Panc1 (cell line): ENCODE data around the gene ID1. TPM values are rescaled to one million over a fixed set of nuclear protein-coding genes. Genes with fewer than 3 reads are reported as not detected.
"Not testable (repeated sequence)": the region's sequence is repeated elsewhere in the genome, so short reads cannot be mapped to it uniquely, and the experiment has no call there.

ENCODE experiments used
- ATAC-seq: fragments of 200-7000 bp; cut with Tn5 transposase; 2 replicates; pipeline ENCODE4 v1.9.1; 2020; ENCODE audit warnings: mild to moderate bottlenecking, moderate library complexity
- BruUV-seq: library from RNA; stranded (reverse); fragments of 400-500 nt; replicated peaks from 2 replicates; lab custom pipeline; 2021; lab: Mats Ljungman, UMichigan
- CTCF ChIA-PET: fragments of 300-600 bp; sonication (Branson Sonifier 250); formaldehyde crosslinking; loops from one replicate; lab custom pipeline; 2022; ENCODE audit warnings: antibody characterized with exemption; lab: Charles Lee
- POLR2A ChIA-PET: fragments of 300-600 bp; sonication (Branson Sonifier 250); formaldehyde crosslinking; loops from one replicate; lab custom pipeline; 2022; ENCODE audit warnings: antibody characterized with exemption; lab: Charles Lee
- DNase-seq: peaks from one replicate; pipeline ENCODE4 v3.0.0-alpha.2; 2010; ENCODE audit warnings: low read depth, low spot score
- H3K27ac ChIP-seq: 2 replicates; pipeline ENCODE4 v1.5.1; 2011; ENCODE audit warnings: mild to moderate bottlenecking, low read length, inconsistent platforms
- H3K27me3 ChIP-seq: fragments of 200-500 bp; sonication (Bioruptor generic); 2 replicates; pipeline ENCODE4 v1.6.0; 2014; ENCODE audit warnings: low read length, inconsistent platforms; ENCODE audit not compliant: control insufficient read depth, insufficient read depth
- H3K36me3 ChIP-seq: fragments of 200-500 bp; sonication (Bioruptor generic); 2 replicates; pipeline ENCODE4 v1.5.1; 2014; ENCODE audit warnings: inconsistent platforms, mild to moderate bottlenecking, low read length, moderate library complexity; ENCODE audit not compliant: control insufficient read depth, insufficient read depth
- H3K4me1 ChIP-seq: 2 replicates; pipeline ENCODE4 v1.5.1; 2011; ENCODE audit warnings: inconsistent platforms, mild to moderate bottlenecking, low read length, moderate library complexity; ENCODE audit not compliant: control insufficient read depth, insufficient read depth
- H3K4me3 ChIP-seq, 2 experiments: 2 replicates each; pipeline ENCODE4 v1.5.1; 2011 to 2012; ENCODE audit warnings: low read depth in 2 of 2, low read length in 2 of 2, mild to moderate bottlenecking in 2 of 2, inconsistent platforms in 1 of 2, moderate library complexity in 1 of 2
- H3K9me3 ChIP-seq: fragments of 200-500 bp; sonication (Bioruptor generic); 2 replicates; pipeline ENCODE4 v1.5.1; 2014; ENCODE audit warnings: low read depth, mild to moderate bottlenecking, inconsistent platforms, low read length, moderate library complexity; ENCODE audit not compliant: control insufficient read depth, insufficient read depth
- POLR2AphosphoS5 ChIP-seq: IDR thresholded peaks from 2 replicates; pipeline ENCODE4 v1.6.1; 2012; ENCODE audit warnings: mild to moderate bottlenecking, low read depth, low read length, moderate library complexity
- SIN3A ChIP-seq: IDR thresholded peaks from 2 replicates; pipeline ENCODE4 v1.6.1; 2012; ENCODE audit warnings: low read depth, mild to moderate bottlenecking, low read length, moderate library complexity, borderline replicate concordance; ENCODE audit not compliant: insufficient read depth
- TCF7L2 ChIP-seq: IDR thresholded peaks from 2 replicates; pipeline ENCODE4 v1.6.1; 2011; ENCODE audit warnings: mild to moderate bottlenecking, low read depth, low read length, inconsistent platforms
- in situ Hi-C: cut with HindIII; loops from 2 replicates; pipeline ENCODE4 v1.10.0; 2016; ENCODE audit warnings: low sequenced_read_pairs, low pct_unique_long_range_greater_than_20kb
- intact Hi-C: fragments of 100-400 bp; cut with micrococcal nuclease; formaldehyde crosslinking; loops from one replicate; pipeline ENCODE4 v1.10.0; 2022; ENCODE audit not compliant: unreplicated experiment
- total RNA-seq: library from RNA; stranded (reverse); gene quantifications from one replicate; pipeline ENCODE4 v1.2.1, GENCODE V29; 2021; ENCODE audit not compliant: unreplicated experiment
- TF ChIP-seq, protein P1 (sequence below), 2 experiments: IDR thresholded peaks; 2 replicates each; pipeline ENCODE4 v1.6.1; 2011 to 2012; ENCODE audit warnings: low read depth in 2 of 2, control low read depth in 1 of 2, low read length in 1 of 2, mild to moderate bottlenecking in 1 of 2, moderate library complexity in 1 of 2; ENCODE audit not compliant: insufficient read depth in 1 of 2
- TF ChIP-seq, protein P2 (sequence below): fragments of 450-650 bp; IDR thresholded peaks from 2 replicates; pipeline ENCODE4 v1.5.1; 2017; ENCODE audit warnings: mild to moderate bottlenecking

Gene ID1
- total RNA-seq, 1 experiment from 2014 or later: 152 TPM

DNA sequence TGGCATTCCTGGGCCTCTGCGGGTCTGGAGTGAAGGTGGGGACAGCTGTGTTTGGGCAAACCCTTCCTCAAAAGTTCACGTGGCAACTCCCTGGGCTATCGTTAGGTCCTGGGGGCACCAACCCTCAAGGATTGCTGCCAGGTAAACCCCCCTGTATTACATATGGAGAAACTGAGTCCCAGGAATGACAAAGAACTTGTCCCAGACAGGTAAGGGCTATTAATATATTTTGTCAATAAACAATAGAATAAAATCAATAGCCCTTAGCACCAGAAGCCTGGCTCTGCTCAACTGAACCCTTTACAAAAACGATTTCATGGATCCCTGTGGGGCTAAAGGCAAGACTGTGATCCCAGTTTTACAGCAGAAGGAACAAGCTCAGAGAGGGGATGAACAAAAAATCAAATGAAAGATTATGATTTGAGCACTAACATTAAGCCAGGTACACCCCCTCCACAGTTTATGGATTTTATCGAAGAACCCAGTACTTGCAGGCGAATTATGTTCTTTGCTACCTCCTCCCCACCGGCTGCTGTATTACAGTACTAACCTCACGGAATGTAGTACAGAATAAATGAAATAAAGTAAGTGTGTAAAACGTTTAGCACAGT is 2.7 kb downstream of the ID1 start:
- H3K27ac ChIP-seq: peak overlapping the region; percentile 100
- H3K4me1 ChIP-seq: peaks cover 73% of the 10 kb centered on the region

DNA sequence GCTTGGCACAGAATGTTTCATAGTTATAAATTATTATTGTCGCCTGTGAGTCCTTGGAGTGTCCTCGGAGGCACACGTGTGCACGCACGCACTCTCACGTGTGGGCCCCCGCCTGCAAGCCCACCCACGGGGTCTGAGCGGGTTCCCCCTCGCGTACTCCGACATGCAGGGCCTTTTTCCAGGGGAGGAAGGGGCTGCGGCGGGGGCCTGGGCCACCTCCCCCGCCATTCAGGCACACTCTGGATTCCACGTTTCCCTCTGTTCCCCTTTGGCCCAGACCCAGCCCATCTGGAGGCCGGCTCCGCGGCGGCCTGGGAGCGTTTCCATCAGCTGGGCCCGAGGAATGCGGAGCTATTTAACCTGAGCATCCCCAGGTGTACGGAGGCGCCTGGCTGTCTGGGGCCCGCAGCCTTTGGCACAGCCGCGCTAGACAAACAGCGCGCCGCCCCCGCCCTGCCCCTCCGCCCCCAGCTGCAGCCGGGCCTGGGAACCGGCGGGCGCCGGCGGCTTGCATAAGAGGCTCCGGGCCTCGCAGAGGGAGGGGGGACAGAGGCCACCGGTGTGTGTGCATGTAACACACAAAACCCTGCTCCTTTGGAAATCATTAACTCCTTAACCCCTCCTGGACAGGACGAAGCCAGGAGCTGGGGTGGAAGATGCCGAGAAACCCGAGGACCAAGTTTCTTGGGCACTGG is 3.3 kb downstream of the ID1 start:
- no TSS peak for BruUV-seq
- no peaks in the 10 kb centered on the region for H3K27me3 ChIP-seq
- DNase-seq (no peak), ATAC-seq (peak; percentile 44)
- TF ChIP-seq, protein P1, sequence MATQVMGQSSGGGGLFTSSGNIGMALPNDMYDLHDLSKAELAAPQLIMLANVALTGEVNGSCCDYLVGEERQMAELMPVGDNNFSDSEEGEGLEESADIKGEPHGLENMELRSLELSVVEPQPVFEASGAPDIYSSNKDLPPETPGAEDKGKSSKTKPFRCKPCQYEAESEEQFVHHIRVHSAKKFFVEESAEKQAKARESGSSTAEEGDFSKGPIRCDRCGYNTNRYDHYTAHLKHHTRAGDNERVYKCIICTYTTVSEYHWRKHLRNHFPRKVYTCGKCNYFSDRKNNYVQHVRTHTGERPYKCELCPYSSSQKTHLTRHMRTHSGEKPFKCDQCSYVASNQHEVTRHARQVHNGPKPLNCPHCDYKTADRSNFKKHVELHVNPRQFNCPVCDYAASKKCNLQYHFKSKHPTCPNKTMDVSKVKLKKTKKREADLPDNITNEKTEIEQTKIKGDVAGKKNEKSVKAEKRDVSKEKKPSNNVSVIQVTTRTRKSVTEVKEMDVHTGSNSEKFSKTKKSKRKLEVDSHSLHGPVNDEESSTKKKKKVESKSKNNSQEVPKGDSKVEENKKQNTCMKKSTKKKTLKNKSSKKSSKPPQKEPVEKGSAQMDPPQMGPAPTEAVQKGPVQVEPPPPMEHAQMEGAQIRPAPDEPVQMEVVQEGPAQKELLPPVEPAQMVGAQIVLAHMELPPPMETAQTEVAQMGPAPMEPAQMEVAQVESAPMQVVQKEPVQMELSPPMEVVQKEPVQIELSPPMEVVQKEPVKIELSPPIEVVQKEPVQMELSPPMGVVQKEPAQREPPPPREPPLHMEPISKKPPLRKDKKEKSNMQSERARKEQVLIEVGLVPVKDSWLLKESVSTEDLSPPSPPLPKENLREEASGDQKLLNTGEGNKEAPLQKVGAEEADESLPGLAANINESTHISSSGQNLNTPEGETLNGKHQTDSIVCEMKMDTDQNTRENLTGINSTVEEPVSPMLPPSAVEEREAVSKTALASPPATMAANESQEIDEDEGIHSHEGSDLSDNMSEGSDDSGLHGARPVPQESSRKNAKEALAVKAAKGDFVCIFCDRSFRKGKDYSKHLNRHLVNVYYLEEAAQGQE (IDR thresholded peaks at IDR 0.05; ENCODE audit: insufficient read depth in 1 of 2, low read depth in 2 of 2, low read length in 1 of 2): no peak
- TF ChIP-seq POLR2AphosphoS5: peak; percentile 73
- peak; percentile 98; the same call in 1 of the 2 replicates for TF ChIP-seq SIN3A
- TF ChIP-seq TCF7L2: peak; percentile 98
- TF ChIP-seq, protein P2, sequence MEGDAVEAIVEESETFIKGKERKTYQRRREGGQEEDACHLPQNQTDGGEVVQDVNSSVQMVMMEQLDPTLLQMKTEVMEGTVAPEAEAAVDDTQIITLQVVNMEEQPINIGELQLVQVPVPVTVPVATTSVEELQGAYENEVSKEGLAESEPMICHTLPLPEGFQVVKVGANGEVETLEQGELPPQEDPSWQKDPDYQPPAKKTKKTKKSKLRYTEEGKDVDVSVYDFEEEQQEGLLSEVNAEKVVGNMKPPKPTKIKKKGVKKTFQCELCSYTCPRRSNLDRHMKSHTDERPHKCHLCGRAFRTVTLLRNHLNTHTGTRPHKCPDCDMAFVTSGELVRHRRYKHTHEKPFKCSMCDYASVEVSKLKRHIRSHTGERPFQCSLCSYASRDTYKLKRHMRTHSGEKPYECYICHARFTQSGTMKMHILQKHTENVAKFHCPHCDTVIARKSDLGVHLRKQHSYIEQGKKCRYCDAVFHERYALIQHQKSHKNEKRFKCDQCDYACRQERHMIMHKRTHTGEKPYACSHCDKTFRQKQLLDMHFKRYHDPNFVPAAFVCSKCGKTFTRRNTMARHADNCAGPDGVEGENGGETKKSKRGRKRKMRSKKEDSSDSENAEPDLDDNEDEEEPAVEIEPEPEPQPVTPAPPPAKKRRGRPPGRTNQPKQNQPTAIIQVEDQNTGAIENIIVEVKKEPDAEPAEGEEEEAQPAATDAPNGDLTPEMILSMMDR: no peak
- no peaks in the 10 kb centered on the region for H3K9me3 ChIP-seq
- peaks cover 8% of the 10 kb centered on the region for H3K36me3 ChIP-seq
- CTCF ChIA-PET: interaction anchor here (0.5 to 7.8 kb wide), 7 partner anchors 11 to 231 kb away, joined by 3 to 298 read pairs (median 6); no protein-coding TSS in a partner anchor
- intact Hi-C loops: no loop called here
- POLR2A ChIA-PET: interaction anchor here (0.6 to 3.0 kb wide), 7 partner anchors 12 to 36 kb away, joined by 3 to 23 read pairs (median 4); no protein-coding TSS in a partner anchor
- peaks cover 69% of the 10 kb centered on the region for H3K4me1 ChIP-seq
- in situ Hi-C loops: no loop called here
- H3K27ac ChIP-seq: peak overlapping the region; percentile 100
- peak overlapping the region; percentile 73 to 88 for H3K4me3 ChIP-seq

More for the DNA sequence above, 2.7 kb downstream of the ID1 start:
- H3K27me3 ChIP-seq: no peaks in the 10 kb centered on the region
- TF ChIP-seq POLR2AphosphoS5 (no peak), SIN3A (no peak), TCF7L2 (no peak)
- TF ChIP-seq, protein P2: no peak
- TF ChIP-seq, protein P1 (IDR thresholded peaks at IDR 0.05; ENCODE audit: insufficient read depth in 1 of 2, low read depth in 2 of 2, low read length in 1 of 2): no peak
- H3K9me3 ChIP-seq: no peaks in the 10 kb centered on the region
- DNase-seq (no peak), ATAC-seq (no peak)
- peaks cover 8% of the 10 kb centered on the region for H3K36me3 ChIP-seq
- peak overlapping the region; percentile 73 to 88 for H3K4me3 ChIP-seq
- ChIA-PET POLR2A (interaction anchor here (0.6 to 3.0 kb wide), 7 partner anchors 12 to 47 kb away, joined by 3 to 23 read pairs (median 4); no protein-coding TSS in a partner anchor), CTCF (interaction anchor here (0.5 to 7.8 kb wide), 5 partner anchors 11 to 231 kb away, joined by 3 to 298 read pairs (median 6); no protein-coding TSS in a partner anchor)
- BruUV-seq: no TSS peak
- intact Hi-C loops (no loop called here), in situ Hi-C loops (no loop called here)

DNA sequence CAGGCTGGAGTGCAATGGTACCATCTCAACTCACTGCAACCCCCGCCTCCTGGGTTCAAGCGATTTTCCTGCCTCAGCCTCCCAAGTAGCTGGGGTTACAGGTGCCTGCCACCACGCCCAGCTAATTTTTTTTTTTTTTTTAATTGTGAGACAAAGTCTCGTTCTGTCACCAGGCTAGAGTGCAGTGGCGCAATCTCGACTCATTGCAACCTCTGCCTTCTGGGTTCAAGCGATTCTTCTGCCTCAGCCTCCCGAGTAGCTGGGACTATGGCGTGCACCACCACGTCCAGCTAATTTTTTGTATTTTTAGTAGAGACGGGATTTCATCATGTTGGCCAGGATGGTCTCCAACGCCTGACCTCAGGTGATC is 7.2 kb downstream of the ID1 start:
- DNase-seq, H3K9me3 ChIP-seq, in situ Hi-C loops, BruUV-seq, H3K36me3 ChIP-seq, H3K27me3 ChIP-seq, ATAC-seq, H3K4me3 ChIP-seq: not testable (repeated sequence)
- intact Hi-C loops: loop anchor here (1.0 kb wide), 1 partner anchor 42 kb away; no protein-coding TSS in a partner anchor
- H3K4me1 ChIP-seq: peaks cover 55% of the 10 kb centered on the region
- POLR2A ChIA-PET: interaction anchor here (0.7 to 1.7 kb wide), 5 partner anchors 24 to 110 kb away, joined by 3 to 9 read pairs (median 6); no protein-coding TSS in a partner anchor
- CTCF ChIA-PET: interaction anchor here (0.7 to 7.8 kb wide), 19 partner anchors 8 to 111 kb away, joined by 3 to 298 read pairs (median 9); partner anchors contain the start of genes HM13 and ID1
- peak overlapping the region; percentile 100 for H3K27ac ChIP-seq
